Measurements from ENCODE around the gene UNC79. TPM values are rescaled to one million over a fixed set of nuclear protein-coding genes. Genes with fewer than 3 reads are reported as not detected.
A peak's percentile ranks its signal among the peaks of the same experiment; 100 is the strongest.

The UNC79 gene
- total RNA-seq, 1 experiment from 2014 or later = 0.05 TPM

- H3K4me3 ChIP-seq (ENCODE audit: low read depth in 2 of 2, low read length in 2 of 2) = no peak overlapping the region
- ATAC-seq (no peak; the same call in 1 of the 2 replicates), DNase-seq (ENCODE audit: low read depth, low spot score) (no peak)
- no peaks in the 10 kb centered on the region for H3K4me1 ChIP-seq (ENCODE audit: control insufficient read depth, insufficient read depth, low read length)
- intact Hi-C loops (cut with micrococcal nuclease; ENCODE audit: unreplicated experiment) (no loop called here), in situ Hi-C loops (cut with HindIII; ENCODE audit: low pct_unique_long_range_greater_than_20kb, low sequenced_read_pairs) (no loop called here)
- POLR2A ChIA-PET = no interaction called here
- no peak for TF ChIP-seq SIN3A (IDR thresholded peaks at IDR 0.05; ENCODE audit: borderline replicate concordance, insufficient read depth, low read depth, low read length)
- TF ChIP-seq CTCF (IDR thresholded peaks at IDR 0.05) = no peak
- no peak for TF ChIP-seq REST (IDR thresholded peaks at IDR 0.05; ENCODE audit: insufficient read depth in 1 of 2, low read depth in 2 of 2, low read length in 1 of 2)
- TF ChIP-seq TCF7L2 (IDR thresholded peaks at IDR 0.05; ENCODE audit: low read depth, low read length) = no peak
- TF ChIP-seq POLR2AphosphoS5 (IDR thresholded peaks at IDR 0.05; ENCODE audit: low read depth, low read length) = no peak
- peaks cover 2% of the 10 kb centered on the region; the same call in 1 of the 2 replicates for H3K27me3 ChIP-seq (ENCODE audit: control insufficient read depth, insufficient read depth, low read length)
- no peak overlapping the region for H3K27ac ChIP-seq (ENCODE audit: low read length)
- H3K36me3 ChIP-seq (ENCODE audit: control insufficient read depth, insufficient read depth, low read length) = no peaks in the 10 kb centered on the region
- no peaks in the 10 kb centered on the region for H3K9me3 ChIP-seq (ENCODE audit: control insufficient read depth, insufficient read depth, low read depth, low read length)
- CTCF ChIA-PET = no interaction called here
- no TSS peak for BruUV-seq (replicated peaks)
These were observed 303.5 kb downstream of the UNC79 start for GRCh38 chr14:93734086-93734822.

- no peaks in the 10 kb centered on the region for H3K36me3 ChIP-seq (ENCODE audit: control insufficient read depth, insufficient read depth, low read length)
- H3K27me3 ChIP-seq (ENCODE audit: control insufficient read depth, insufficient read depth, low read length) = peaks cover 2% of the 10 kb centered on the region; the same call in 1 of the 2 replicates
- H3K4me3 ChIP-seq (ENCODE audit: low read depth in 2 of 2, low read length in 2 of 2) = no peak overlapping the region
- in situ Hi-C loops (cut with HindIII; ENCODE audit: low pct_unique_long_range_greater_than_20kb, low sequenced_read_pairs) (no loop called here), intact Hi-C loops (cut with micrococcal nuclease; ENCODE audit: unreplicated experiment) (no loop called here)
- no peaks in the 10 kb centered on the region for H3K4me1 ChIP-seq (ENCODE audit: control insufficient read depth, insufficient read depth, low read length)
- no peak for TF ChIP-seq POLR2AphosphoS5 (IDR thresholded peaks at IDR 0.05; ENCODE audit: low read depth, low read length)
- no peak for ATAC-seq
- no TSS peak for BruUV-seq (replicated peaks)
- no peaks in the 10 kb centered on the region for H3K9me3 ChIP-seq (ENCODE audit: control insufficient read depth, insufficient read depth, low read depth, low read length)
- DNase-seq (ENCODE audit: low read depth, low spot score) = no peak
- no peak overlapping the region for H3K27ac ChIP-seq (ENCODE audit: low read length)
- POLR2A ChIA-PET = no interaction called here
- CTCF ChIA-PET = interaction anchor here (0.7 kb wide), 1 partner anchor 18 kb away, joined by 7 read pairs; no protein-coding TSS in a partner anchor
These were observed 304.5 kb downstream of the UNC79 start for GRCh38 chr14:93735206-93735605.

- H3K9me3 ChIP-seq (ENCODE audit: control insufficient read depth, insufficient read depth, low read depth, low read length) = no peaks in the 10 kb centered on the region
- no TSS peak for BruUV-seq (replicated peaks)
- peak; percentile 76 for TF ChIP-seq CTCF (IDR thresholded peaks at IDR 0.05)
- no peak for TF ChIP-seq REST (IDR thresholded peaks at IDR 0.05; ENCODE audit: insufficient read depth in 1 of 2, low read depth in 2 of 2, low read length in 1 of 2)
- DNase-seq (ENCODE audit: low read depth, low spot score) (no peak), ATAC-seq (peak; percentile 79)
- POLR2A ChIA-PET = no interaction called here
- CTCF ChIA-PET = no interaction called here
- no peak overlapping the region for H3K27ac ChIP-seq (ENCODE audit: low read length)
- no peaks in the 10 kb centered on the region for H3K4me1 ChIP-seq (ENCODE audit: control insufficient read depth, insufficient read depth, low read length)
- H3K27me3 ChIP-seq (ENCODE audit: control insufficient read depth, insufficient read depth, low read length) = peaks cover 2% of the 10 kb centered on the region; the same call in 1 of the 2 replicates
- no peaks in the 10 kb centered on the region for H3K36me3 ChIP-seq (ENCODE audit: control insufficient read depth, insufficient read depth, low read length)
- in situ Hi-C loops (cut with HindIII; ENCODE audit: low pct_unique_long_range_greater_than_20kb, low sequenced_read_pairs) (no loop called here), intact Hi-C loops (cut with micrococcal nuclease; ENCODE audit: unreplicated experiment) (no loop called here)
- H3K4me3 ChIP-seq (ENCODE audit: low read depth in 2 of 2, low read length in 2 of 2) = no peak overlapping the region
These were observed 305.8 kb downstream of the UNC79 start for GRCh38 chr14:93736378-93737014.
